HepG2 (cell line): ENCODE data around the gene FBXW5. TPM values are rescaled to one million over a fixed set of nuclear protein-coding genes. Genes with fewer than 3 reads are reported as not detected.

Source experiments
- ATAC-seq: fragments of 200-7000 bp; cut with Tn5 transposase; 3 replicates; pipeline ENCODE4 v1.9.1; 2020; ENCODE audit warnings: mild to moderate bottlenecking, moderate library complexity
- BruUV-seq: library from RNA; stranded (reverse); fragments of 400-500 nt; replicated peaks from 2 replicates; lab custom pipeline; 2021; lab: Mats Ljungman, UMichigan
- CTCF ChIA-PET: fragments of 300-600 bp; formaldehyde crosslinking; extraction: SDS; loops from one replicate; lab custom pipeline; 2021; ENCODE audit warnings: low total read pairs, inconsistent platforms, low intra/inter-chr PET ratio; lab: Yijun Ruan, JAX
- POLR2A ChIA-PET: fragments of 350-600 bp; sonication (Branson Sonifier 250); formaldehyde crosslinking; loops from one replicate; lab custom pipeline; 2020; ENCODE audit warnings: antibody characterized with exemption, inconsistent platforms; lab: Yijun Ruan, JAX
- DNase-seq: peaks from one replicate; pipeline ENCODE4 v3.0.0-alpha.2; 2015; ENCODE audit warnings: low spot score
- FAIRE-seq: peaks from 3 replicates; lab custom pipeline; 2011; peaks lifted over from hg19 to GRCh38; lab: Jason Lieb, UNC
- H2AFZ ChIP-seq: one replicate; pipeline ENCODE4 v1.6.1; 2011; ENCODE audit warnings: low read length, inconsistent platforms
- H3K27ac ChIP-seq: fragments of 300-600 bp; 3 replicates; pipeline ENCODE4 v1.8.0; 2011; ENCODE audit warnings: mixed run types, mild to moderate bottlenecking, mixed read lengths, low read length, inconsistent platforms; ENCODE audit not compliant: insufficient read depth; ENCODE audit errors: extremely low read length
- H3K27me3 ChIP-seq, 2 experiments: fragments of 200-600 bp in 1 of 2; 2 replicates in 1 of 2; 3 replicates in 1 of 2; pipeline versions ENCODE4 v1.6.0 to v1.8.0; 2011; ENCODE audit warnings: low read length in 2 of 2, mild to moderate bottlenecking in 2 of 2, moderate library complexity in 2 of 2, inconsistent platforms in 1 of 2; ENCODE audit not compliant: insufficient read depth in 2 of 2, control insufficient read depth in 1 of 2
- H3K36me3 ChIP-seq, 2 experiments: fragments of 200-600 bp in 1 of 2; replicated peaks in 1 of 2; 2 replicates in 1 of 2; 3 replicates in 1 of 2; pipeline versions ENCODE4 v1.5.1 to v1.8.0; 2011; ENCODE audit warnings: low read length in 2 of 2, inconsistent platforms in 1 of 2; ENCODE audit not compliant: insufficient read depth in 2 of 2, control insufficient read depth in 1 of 2
- H3K4me1 ChIP-seq: 2 replicates; pipeline ENCODE4 v1.5.1; 2012; ENCODE audit warnings: low read length, inconsistent platforms; ENCODE audit not compliant: insufficient read depth
- H3K4me2 ChIP-seq: 2 replicates; pipeline ENCODE4 v1.6.0; 2011; ENCODE audit warnings: low read depth, low read length, inconsistent platforms
- H3K4me3 ChIP-seq, 3 experiments: fragments of 200-600 bp in 1 of 3; sonication (generic), shearing (Covaris generic) in 1 of 3; replicated peaks in 1 of 3; 2 replicates each; pipeline ENCODE4 v1.5.1; 2011 to 2016; ENCODE audit warnings: low read length in 3 of 3, inconsistent platforms in 2 of 3, low read depth in 2 of 3, mild to moderate bottlenecking in 2 of 3, control low read depth in 1 of 3, mixed read lengths in 1 of 3; ENCODE audit not compliant: insufficient read depth in 1 of 3
- H3K79me2 ChIP-seq: one replicate; pipeline ENCODE4 v1.6.1; 2011; ENCODE audit warnings: low read length, inconsistent platforms; ENCODE audit not compliant: insufficient read depth
- H3K9ac ChIP-seq: 2 replicates; pipeline ENCODE4 v1.6.0; 2011; ENCODE audit warnings: mild to moderate bottlenecking, low read depth, low read length, inconsistent platforms; ENCODE audit not compliant: insufficient read depth
- H3K9me3 ChIP-seq: 2 replicates; pipeline ENCODE4 v1.5.1; 2012; ENCODE audit warnings: mild to moderate bottlenecking, low read length
- H4K20me1 ChIP-seq: 2 replicates; pipeline ENCODE4 v1.6.0; 2011; ENCODE audit warnings: inconsistent platforms, mild to moderate bottlenecking, low read length, moderate library complexity; ENCODE audit not compliant: insufficient read depth
- CBFB ChIP-seq: sonication (generic); formaldehyde crosslinking; IDR thresholded peaks from 2 replicates; pipeline ENCODE4 v1.4.0; 2020; ENCODE audit warnings: missing genetic modification reagents
- DDIT3 ChIP-seq: sonication (generic); formaldehyde crosslinking; IDR thresholded peaks from 2 replicates; pipeline ENCODE4 v1.4.0; 2020; ENCODE audit warnings: mild to moderate bottlenecking, missing genetic modification reagents
- MYC ChIP-seq: sonication (generic); formaldehyde crosslinking; IDR thresholded peaks from 2 replicates; pipeline ENCODE4 v1.9.0; 2021; ENCODE audit warnings: missing genetic modification reagents, borderline replicate concordance
- PCBP1 ChIP-seq: fragments of 200-400 bp; formaldehyde crosslinking; IDR thresholded peaks from 2 replicates; pipeline ENCODE4 v1.6.1; 2017; ENCODE audit warnings: mild to moderate bottlenecking, low read depth, low read length, borderline replicate concordance
- PPARG ChIP-seq: conservative IDR thresholded peaks from 2 replicates; pipeline ENCODE4 v1.6.1; 2016; ENCODE audit warnings: missing biosample characterization, missing genetic modification reagents
- SMAD3 ChIP-seq: sonication (generic); formaldehyde crosslinking; IDR thresholded peaks from 2 replicates; pipeline ENCODE4 v1.4.0; 2020; ENCODE audit warnings: missing genetic modification reagents
- TIGD3 ChIP-seq: sonication (generic); formaldehyde crosslinking; IDR thresholded peaks from 2 replicates; pipeline ENCODE4 v1.5.1; 2020; ENCODE audit warnings: mild to moderate bottlenecking, missing genetic modification reagents, borderline replicate concordance
- ZNF337 ChIP-seq: sonication (generic); formaldehyde crosslinking; IDR thresholded peaks from 2 replicates; pipeline ENCODE4 v1.5.1; 2020; ENCODE audit warnings: missing genetic modification reagents, low read depth, mild to moderate bottlenecking, borderline replicate concordance
- WGBS: methylation state at CpG from one replicate; pipeline ENCODE4 v1.1.6; 2017; ENCODE audit warnings: low lambda C conversion rate; 5-methylcytosine and 5-hydroxymethylcytosine counted together
- in situ Hi-C: cut with HindIII; loops from 2 replicates; pipeline ENCODE4 v1.10.0; 2017; ENCODE audit warnings: low pct_unique_long_range_greater_than_20kb; ENCODE audit not compliant: extremely low pct_ligation_motif_present
- intact Hi-C: fragments of 100-400 bp; cut with micrococcal nuclease; formaldehyde crosslinking; loops from one replicate; pipeline ENCODE4 v1.10.0; 2022; ENCODE audit not compliant: unreplicated experiment
- polyA plus RNA-seq, 8 experiments: library from polyadenylated mRNA; depleted of rRNA in 3 of 8; stranded (reverse) in 7 of 8; unstranded in 1 of 8; fragments of >200 nt; fragmentation: Illumina TruSeq in 4 of 8; extraction: Trizol in 4 of 8; gene quantifications; 2 replicates each; pipeline versions ENCODE4 v1.2.1 to v1.2.3, GENCODE V29; 2011 to 2016; ENCODE audit warnings: low read depth in 4 of 8, missing spikeins in 1 of 8, mixed read lengths in 1 of 8; ENCODE audit not compliant: insufficient read depth in 1 of 8
- total RNA-seq, 5 experiments: library from RNA; depleted of rRNA; stranded (reverse); fragments of >200 nt; fragmentation: Illumina TruSeq; extraction: Trizol; gene quantifications; 2 replicates each; pipeline ENCODE4 v1.2.3, GENCODE V29; 2016; ENCODE audit warnings: low read depth in 1 of 5

FBXW5 gene
- total and polyA plus RNA-seq, 2 of the 13 experiments (the other 11 are each of a cell fraction or from before 2014, with no cell fraction given): 52.0 to 60.4 TPM

DNA sequence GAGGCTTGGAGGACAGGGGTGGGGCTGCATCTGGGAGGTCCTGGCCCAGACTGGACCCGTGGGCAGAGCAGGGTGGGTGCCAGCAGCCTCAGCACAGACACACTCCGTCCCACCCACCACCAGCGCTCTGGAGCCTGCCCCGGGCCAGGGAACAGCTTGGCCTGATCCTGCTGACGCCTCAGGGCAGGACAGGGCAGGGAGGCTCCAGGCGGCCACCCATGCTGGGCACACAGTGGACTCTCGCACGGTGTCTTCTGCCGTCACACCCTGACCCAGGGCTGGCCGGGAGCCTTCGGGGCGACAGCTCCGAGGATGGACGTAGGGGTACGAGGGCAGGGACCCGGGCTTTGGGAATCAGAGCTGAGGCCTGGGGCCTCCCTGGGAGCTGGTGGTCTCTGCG, 24.6 kb upstream of the FBXW5 start:
- TF ChIP-seq CBFB (CRISPR knock-in tag) (no peak), DDIT3 (CRISPR knock-in tag) (no peak), ZNF337 (CRISPR knock-in tag) (no peak), MYC (CRISPR knock-in tag) (peak; percentile 17; the same call in 1 of the 2 replicates), PPARG (CRISPR knock-in tag) (no peak), SMAD3 (CRISPR knock-in tag) (no peak), TIGD3 (CRISPR knock-in tag) (no peak), PCBP1 (0 out of 2 replicates have a peak, but pooled peaks have one; percentile 62)
- H3K79me2 ChIP-seq: no peaks in the 10 kb centered on the region
- intact Hi-C loops (loop anchor here (2.0 kb wide), 1 partner anchor 20 kb away; no protein-coding TSS in a partner anchor), in situ Hi-C loops (no loop called here)
- no peaks in the 10 kb centered on the region for H4K20me1 ChIP-seq
- no peak overlapping the region for H3K9ac ChIP-seq
- H2AFZ ChIP-seq: no peak overlapping the region
- no peaks in the 10 kb centered on the region for H3K36me3 ChIP-seq
- no peak for DNase-seq
- ChIA-PET POLR2A (interaction anchor here (0.8 kb wide), 1 partner anchor 31 kb away, joined by 3 read pairs; no protein-coding TSS in a partner anchor), CTCF (no interaction called here)
- peaks cover 23 to 69% of the 10 kb centered on the region in 2 experiments for H3K27me3 ChIP-seq
- peaks cover 54% of the 10 kb centered on the region for H3K4me1 ChIP-seq
- H3K27ac ChIP-seq: no peak overlapping the region
- WGBS: 55% methylated on average over 2 of the region's 17 CpGs
- FAIRE-seq: no peak
- no TSS peak for BruUV-seq
- no peaks in the 10 kb centered on the region for H3K9me3 ChIP-seq
- ATAC-seq: peak; percentile 54
- H3K4me3 ChIP-seq: no peak overlapping the region
- no peak overlapping the region for H3K4me2 ChIP-seq
